WTC11 (cell line): ENCODE results near the gene AFG3L2. TPM values are rescaled to one million over a fixed set of nuclear protein-coding genes. Genes with fewer than 3 reads are reported as not detected.

Source experiments
- ATAC-seq: fragments of 200-7000 bp; cut with Tn5 transposase; 2 replicates; pipeline ENCODE4 v1.10.0; 2021; ENCODE audit warnings: mild to moderate bottlenecking, moderate library complexity
- CTCF ChIA-PET: fragments of 300-600 bp; sonication (Branson Sonifier 250); formaldehyde crosslinking; loops from one replicate; lab custom pipeline; 2021; ENCODE audit warnings: antibody characterized with exemption; lab: Charles Lee
- POLR2A ChIA-PET: fragments of 350-600 bp; sonication (Branson Sonifier 250); formaldehyde crosslinking; loops from one replicate; lab custom pipeline; 2021; ENCODE audit warnings: antibody characterized with exemption; lab: Charles Lee
- DNase-seq: peaks from one replicate; pipeline ENCODE4 v3.0.0; 2021; ENCODE audit warnings: low spot score
- H3K27ac Mint-ChIP-seq: 2 replicates; pipeline ENCODE4 v1.8.0; 2021; ENCODE audit warnings: mixed read lengths
- H3K27me3 Mint-ChIP-seq: 2 replicates; pipeline ENCODE4 v1.8.0; 2021; ENCODE audit warnings: low read depth, mild to moderate bottlenecking, moderate library complexity, mixed read lengths
- H3K36me3 Mint-ChIP-seq: 2 replicates; pipeline ENCODE4 v1.8.0; 2021; ENCODE audit warnings: mixed read lengths
- H3K4me1 Mint-ChIP-seq: 2 replicates; pipeline ENCODE4 v1.8.0; 2022; ENCODE audit warnings: mixed read lengths
- H3K4me3 Mint-ChIP-seq: 2 replicates; pipeline ENCODE4 v1.8.0; 2021; ENCODE audit warnings: mild to moderate bottlenecking, moderate library complexity, mixed read lengths
- H3K9me3 Mint-ChIP-seq: 2 replicates; pipeline ENCODE4 v1.8.0; 2021; ENCODE audit warnings: mixed read lengths
- AR ChIP-seq: fragments of 250-450 bp; sonication (Bioruptor Pico); IDR thresholded peaks from 2 replicates; pipeline ENCODE4 v1.9.0; 2021; ENCODE audit warnings: mild to moderate bottlenecking
- EMX1 ChIP-seq: fragments of 250-450 bp; sonication (Bioruptor Pico); IDR thresholded peaks from 2 replicates; pipeline ENCODE4 v1.8.0; 2021; ENCODE audit warnings: mild to moderate bottlenecking
- ESRRA ChIP-seq: sonication (generic); formaldehyde crosslinking; IDR thresholded peaks from 2 replicates; pipeline ENCODE4 v1.8.1; 2022; ENCODE audit warnings: mild to moderate bottlenecking, missing genetic modification reagents, borderline replicate concordance
- FOXJ3 ChIP-seq: sonication (generic); formaldehyde crosslinking; IDR thresholded peaks from 2 replicates; pipeline ENCODE4 v1.9.0; 2021; ENCODE audit warnings: missing genetic modification reagents, mild to moderate bottlenecking, borderline replicate concordance
- JUN ChIP-seq: sonication (generic); formaldehyde crosslinking; IDR thresholded peaks from 2 replicates; pipeline ENCODE4 v1.8.0; 2023; ENCODE audit warnings: mild to moderate bottlenecking, missing genetic modification reagents
- OVOL2 ChIP-seq: fragments of 250-450 bp; sonication (Bioruptor Pico); IDR thresholded peaks from 2 replicates; pipeline ENCODE4 v1.9.0; 2021; ENCODE audit warnings: mild to moderate bottlenecking, borderline replicate concordance
- RORB ChIP-seq: fragments of 250-450 bp; sonication (Bioruptor Pico); IDR thresholded peaks from 2 replicates; pipeline ENCODE4 v1.9.0; 2021; ENCODE audit warnings: mild to moderate bottlenecking
- SOX15 ChIP-seq: fragments of 250-450 bp; sonication (Bioruptor Pico); IDR thresholded peaks from 2 replicates; pipeline ENCODE4 v1.9.0; 2021; ENCODE audit warnings: mild to moderate bottlenecking
- ZNF232 ChIP-seq: sonication (generic); formaldehyde crosslinking; IDR thresholded peaks from 2 replicates; pipeline ENCODE4 v1.8.0; 2022; ENCODE audit warnings: mild to moderate bottlenecking, missing genetic modification reagents
- ZNF416 ChIP-seq: fragments of 250-450 bp; sonication (Bioruptor Pico); IDR thresholded peaks from 2 replicates; pipeline ENCODE4 v1.9.0; 2021; ENCODE audit warnings: mild to moderate bottlenecking, inconsistent platforms
- total RNA-seq: library from RNA; stranded (reverse); gene quantifications from 3 replicates; pipeline ENCODE4 v1.2.3, GENCODE V29; 2021
- TF ChIP-seq, protein P1 (sequence below): fragments of 250-450 bp; sonication (Bioruptor Pico); IDR thresholded peaks from 2 replicates; pipeline ENCODE4 v2.1.2; 2022; ENCODE audit warnings: mild to moderate bottlenecking, moderate library complexity
- TF ChIP-seq, protein P2 (sequence below): sonication (generic); formaldehyde crosslinking; IDR thresholded peaks from 2 replicates; pipeline ENCODE4 v1.8.1; 2022; ENCODE audit warnings: missing genetic modification reagents, borderline replicate concordance
- TF ChIP-seq, protein P3 (sequence below): sonication (generic); formaldehyde crosslinking; IDR thresholded peaks from 2 replicates; pipeline ENCODE4 v1.8.0; 2023; ENCODE audit warnings: missing genetic modification reagents, mild to moderate bottlenecking, borderline replicate concordance
- TF ChIP-seq, protein P4 (sequence below): sonication (generic); formaldehyde crosslinking; IDR thresholded peaks from 2 replicates; pipeline ENCODE4 v1.8.1; 2022; ENCODE audit warnings: low read depth, missing genetic modification reagents, borderline replicate concordance

The AFG3L2 gene
- total RNA-seq, 1 experiment from 2014 or later, result 109 TPM

GRCh38 chr18:12398625-12399024, 21.6 kb upstream of the AFG3L2 start:
- POLR2A ChIA-PET, result no interaction called here
- H3K9me3 Mint-ChIP-seq, result no peaks in the 10 kb centered on the region

More at GRCh38 chr18:12398625-12399024, 21.6 kb upstream of the AFG3L2 start:
- DNase-seq (no peak), ATAC-seq (no peak)
- H3K4me3 Mint-ChIP-seq, result no peak overlapping the region
- peaks cover 20% of the 10 kb centered on the region for H3K4me1 Mint-ChIP-seq
- no peaks in the 10 kb centered on the region; the same call in 1 of the 2 replicates for H3K27me3 Mint-ChIP-seq
- no peaks in the 10 kb centered on the region for H3K36me3 Mint-ChIP-seq
- TF ChIP-seq, protein P1, sequence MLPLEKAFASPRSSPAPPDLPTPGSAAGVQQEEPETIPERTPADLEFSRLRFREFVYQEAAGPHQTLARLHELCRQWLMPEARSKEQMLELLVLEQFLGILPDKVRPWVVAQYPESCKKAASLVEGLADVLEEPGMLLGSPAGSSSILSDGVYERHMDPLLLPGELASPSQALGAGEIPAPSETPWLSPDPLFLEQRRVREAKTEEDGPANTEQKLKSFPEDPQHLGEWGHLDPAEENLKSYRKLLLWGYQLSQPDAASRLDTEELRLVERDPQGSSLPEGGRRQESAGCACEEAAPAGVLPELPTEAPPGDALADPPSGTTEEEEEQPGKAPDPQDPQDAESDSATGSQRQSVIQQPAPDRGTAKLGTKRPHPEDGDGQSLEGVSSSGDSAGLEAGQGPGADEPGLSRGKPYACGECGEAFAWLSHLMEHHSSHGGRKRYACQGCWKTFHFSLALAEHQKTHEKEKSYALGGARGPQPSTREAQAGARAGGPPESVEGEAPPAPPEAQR (CRISPR knock-in tag), result no peak
- TF ChIP-seq ESRRA (CRISPR knock-in tag) (no peak), ZNF232 (no peak), RORB (CRISPR knock-in tag) (no peak), OVOL2 (CRISPR knock-in tag) (no peak), ZNF416 (CRISPR knock-in tag) (no peak), SOX15 (CRISPR knock-in tag) (no peak), JUN (no peak), AR (CRISPR knock-in tag) (no peak), EMX1 (CRISPR knock-in tag) (no peak), FOXJ3 (CRISPR knock-in tag) (no peak)
- TF ChIP-seq, protein P2, sequence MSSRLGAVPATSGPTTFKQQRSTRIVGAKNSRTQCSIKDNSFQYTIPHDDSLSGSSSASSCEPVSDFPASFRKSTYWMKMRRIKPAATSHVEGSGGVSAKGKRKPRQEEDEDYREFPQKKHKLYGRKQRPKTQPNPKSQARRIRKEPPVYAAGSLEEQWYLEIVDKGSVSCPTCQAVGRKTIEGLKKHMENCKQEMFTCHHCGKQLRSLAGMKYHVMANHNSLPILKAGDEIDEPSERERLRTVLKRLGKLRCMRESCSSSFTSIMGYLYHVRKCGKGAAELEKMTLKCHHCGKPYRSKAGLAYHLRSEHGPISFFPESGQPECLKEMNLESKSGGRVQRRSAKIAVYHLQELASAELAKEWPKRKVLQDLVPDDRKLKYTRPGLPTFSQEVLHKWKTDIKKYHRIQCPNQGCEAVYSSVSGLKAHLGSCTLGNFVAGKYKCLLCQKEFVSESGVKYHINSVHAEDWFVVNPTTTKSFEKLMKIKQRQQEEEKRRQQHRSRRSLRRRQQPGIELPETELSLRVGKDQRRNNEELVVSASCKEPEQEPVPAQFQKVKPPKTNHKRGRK (CRISPR knock-in tag), result no peak
- TF ChIP-seq, protein P3, sequence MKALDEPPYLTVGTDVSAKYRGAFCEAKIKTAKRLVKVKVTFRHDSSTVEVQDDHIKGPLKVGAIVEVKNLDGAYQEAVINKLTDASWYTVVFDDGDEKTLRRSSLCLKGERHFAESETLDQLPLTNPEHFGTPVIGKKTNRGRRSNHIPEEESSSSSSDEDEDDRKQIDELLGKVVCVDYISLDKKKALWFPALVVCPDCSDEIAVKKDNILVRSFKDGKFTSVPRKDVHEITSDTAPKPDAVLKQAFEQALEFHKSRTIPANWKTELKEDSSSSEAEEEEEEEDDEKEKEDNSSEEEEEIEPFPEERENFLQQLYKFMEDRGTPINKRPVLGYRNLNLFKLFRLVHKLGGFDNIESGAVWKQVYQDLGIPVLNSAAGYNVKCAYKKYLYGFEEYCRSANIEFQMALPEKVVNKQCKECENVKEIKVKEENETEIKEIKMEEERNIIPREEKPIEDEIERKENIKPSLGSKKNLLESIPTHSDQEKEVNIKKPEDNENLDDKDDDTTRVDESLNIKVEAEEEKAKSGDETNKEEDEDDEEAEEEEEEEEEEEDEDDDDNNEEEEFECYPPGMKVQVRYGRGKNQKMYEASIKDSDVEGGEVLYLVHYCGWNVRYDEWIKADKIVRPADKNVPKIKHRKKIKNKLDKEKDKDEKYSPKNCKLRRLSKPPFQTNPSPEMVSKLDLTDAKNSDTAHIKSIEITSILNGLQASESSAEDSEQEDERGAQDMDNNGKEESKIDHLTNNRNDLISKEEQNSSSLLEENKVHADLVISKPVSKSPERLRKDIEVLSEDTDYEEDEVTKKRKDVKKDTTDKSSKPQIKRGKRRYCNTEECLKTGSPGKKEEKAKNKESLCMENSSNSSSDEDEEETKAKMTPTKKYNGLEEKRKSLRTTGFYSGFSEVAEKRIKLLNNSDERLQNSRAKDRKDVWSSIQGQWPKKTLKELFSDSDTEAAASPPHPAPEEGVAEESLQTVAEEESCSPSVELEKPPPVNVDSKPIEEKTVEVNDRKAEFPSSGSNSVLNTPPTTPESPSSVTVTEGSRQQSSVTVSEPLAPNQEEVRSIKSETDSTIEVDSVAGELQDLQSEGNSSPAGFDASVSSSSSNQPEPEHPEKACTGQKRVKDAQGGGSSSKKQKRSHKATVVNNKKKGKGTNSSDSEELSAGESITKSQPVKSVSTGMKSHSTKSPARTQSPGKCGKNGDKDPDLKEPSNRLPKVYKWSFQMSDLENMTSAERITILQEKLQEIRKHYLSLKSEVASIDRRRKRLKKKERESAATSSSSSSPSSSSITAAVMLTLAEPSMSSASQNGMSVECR (CRISPR knock-in tag), result no peak
- TF ChIP-seq, protein P4, sequence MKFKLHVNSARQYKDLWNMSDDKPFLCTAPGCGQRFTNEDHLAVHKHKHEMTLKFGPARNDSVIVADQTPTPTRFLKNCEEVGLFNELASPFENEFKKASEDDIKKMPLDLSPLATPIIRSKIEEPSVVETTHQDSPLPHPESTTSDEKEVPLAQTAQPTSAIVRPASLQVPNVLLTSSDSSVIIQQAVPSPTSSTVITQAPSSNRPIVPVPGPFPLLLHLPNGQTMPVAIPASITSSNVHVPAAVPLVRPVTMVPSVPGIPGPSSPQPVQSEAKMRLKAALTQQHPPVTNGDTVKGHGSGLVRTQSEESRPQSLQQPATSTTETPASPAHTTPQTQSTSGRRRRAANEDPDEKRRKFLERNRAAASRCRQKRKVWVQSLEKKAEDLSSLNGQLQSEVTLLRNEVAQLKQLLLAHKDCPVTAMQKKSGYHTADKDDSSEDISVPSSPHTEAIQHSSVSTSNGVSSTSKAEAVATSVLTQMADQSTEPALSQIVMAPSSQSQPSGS (CRISPR knock-in tag), result no peak
- no peak overlapping the region for H3K27ac Mint-ChIP-seq
- CTCF ChIA-PET, result interaction anchor here (1.1 kb wide), 1 partner anchor 141 kb away, joined by 3 read pairs; no protein-coding TSS in a partner anchor
